Left lung (tissue), 10 donors: Measurements from ENCODE around the gene UNC5C. TPM values are rescaled to one million over a fixed set of nuclear protein-coding genes. Genes with fewer than 3 reads are reported as not detected.

ENCODE experiments used
- ATAC-seq: fragments of 200-7000 bp; cut with Tn5 transposase; one replicate; pipeline ENCODE4 v1.9.1; 2020; ENCODE audit warnings: moderate library complexity
- DNase-seq, 4 donors: peaks; one replicate each; pipeline ENCODE4 v3.0.0-alpha.2; 2013 to 2020
- H3K27ac ChIP-seq, 2 donors: fragments of 200-600 bp; sonication (generic) in 1 of 2; one replicate each; pipeline versions ENCODE4 v1.5.0 to v1.8.0; 2020 to 2021
- H3K27me3 ChIP-seq, 2 donors: fragments of 200-600 bp; sonication (generic) in 1 of 2; one replicate each; pipeline versions ENCODE4 v1.5.0 to v1.8.0; 2020 to 2021
- H3K36me3 ChIP-seq, 2 donors: fragments of 200-600 bp; sonication (generic) in 1 of 2; one replicate each; pipeline versions ENCODE4 v1.5.0 to v1.8.0; 2020 to 2021
- H3K4me1 ChIP-seq, 2 donors: fragments of 200-600 bp; one replicate each; pipeline ENCODE4 v1.8.0; 2021
- H3K4me3 ChIP-seq, 2 donors: fragments of 200-600 bp; sonication (generic) in 1 of 2; one replicate each; pipeline versions ENCODE4 v1.5.0 to v1.8.0; 2020 to 2021; ENCODE audit warnings: mild to moderate bottlenecking in 1 of 2
- H3K9me3 ChIP-seq, 2 donors: fragments of 200-600 bp; sonication (generic) in 1 of 2; one replicate each; pipeline versions ENCODE4 v1.5.0 to v1.8.0; 2020 to 2021
- intact Hi-C, 2 donors: fragments of 100-400 bp; cut with DNase I; formaldehyde crosslinking; loops; one replicate each; pipeline versions ENCODE4 v1.11.2 to v1.14.2; 2022
- polyA plus RNA-seq, 6 donors: library from polyadenylated mRNA; unstranded; fragments of 120-200 nt; gene quantifications; one replicate each; pipeline ENCODE4 v1.2.1, GENCODE V29; 2013; ENCODE audit not compliant: insufficient read length in 6 of 6
- total RNA-seq, 2 donors: library from RNA; stranded (reverse); fragmentation: NEBNext Ultra II Directional; extraction: Animal tissue kit (Norgen Biotek cat#: 25700); gene quantifications; one replicate each; pipeline ENCODE4 v1.2.1, GENCODE V29; 2021
- TF ChIP-seq, protein P1 (sequence below), 2 donors: fragments of 200-600 bp; sonication (generic) in 1 of 2; IDR thresholded peaks; one replicate each; pipeline versions ENCODE4 v1.5.0 to v1.8.0; 2021; ENCODE audit warnings: antibody characterized with exemption in 2 of 2
- donor health status: DM: no; HTN: yes; CAD: no.
- donor health status: DM: no; HTN: no; CAD: no.

The UNC5C gene
- total and polyA plus RNA-seq, 8 donors = 9.0 to 49.5 (median 40.5) TPM

GRCh38 chr4:95294321-95294720 is 254.5 kb downstream of the UNC5C start:
- intact Hi-C loops = no loop called here
- Histone ChIP-seq H3K36me3 (no peaks in the 10 kb centered on the region), H3K4me1 (no peaks in the 10 kb centered on the region), H3K27me3 (no peaks in the 10 kb centered on the region), H3K4me3 (no peak overlapping the region), H3K27ac (no peak overlapping the region), H3K9me3 (no peaks in the 10 kb centered on the region)
- DNase-seq = no peak
- ATAC-seq = no peak
- TF ChIP-seq, protein P1, sequence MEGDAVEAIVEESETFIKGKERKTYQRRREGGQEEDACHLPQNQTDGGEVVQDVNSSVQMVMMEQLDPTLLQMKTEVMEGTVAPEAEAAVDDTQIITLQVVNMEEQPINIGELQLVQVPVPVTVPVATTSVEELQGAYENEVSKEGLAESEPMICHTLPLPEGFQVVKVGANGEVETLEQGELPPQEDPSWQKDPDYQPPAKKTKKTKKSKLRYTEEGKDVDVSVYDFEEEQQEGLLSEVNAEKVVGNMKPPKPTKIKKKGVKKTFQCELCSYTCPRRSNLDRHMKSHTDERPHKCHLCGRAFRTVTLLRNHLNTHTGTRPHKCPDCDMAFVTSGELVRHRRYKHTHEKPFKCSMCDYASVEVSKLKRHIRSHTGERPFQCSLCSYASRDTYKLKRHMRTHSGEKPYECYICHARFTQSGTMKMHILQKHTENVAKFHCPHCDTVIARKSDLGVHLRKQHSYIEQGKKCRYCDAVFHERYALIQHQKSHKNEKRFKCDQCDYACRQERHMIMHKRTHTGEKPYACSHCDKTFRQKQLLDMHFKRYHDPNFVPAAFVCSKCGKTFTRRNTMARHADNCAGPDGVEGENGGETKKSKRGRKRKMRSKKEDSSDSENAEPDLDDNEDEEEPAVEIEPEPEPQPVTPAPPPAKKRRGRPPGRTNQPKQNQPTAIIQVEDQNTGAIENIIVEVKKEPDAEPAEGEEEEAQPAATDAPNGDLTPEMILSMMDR (IDR thresholded peaks at IDR 0.05) = no peak

DNA sequence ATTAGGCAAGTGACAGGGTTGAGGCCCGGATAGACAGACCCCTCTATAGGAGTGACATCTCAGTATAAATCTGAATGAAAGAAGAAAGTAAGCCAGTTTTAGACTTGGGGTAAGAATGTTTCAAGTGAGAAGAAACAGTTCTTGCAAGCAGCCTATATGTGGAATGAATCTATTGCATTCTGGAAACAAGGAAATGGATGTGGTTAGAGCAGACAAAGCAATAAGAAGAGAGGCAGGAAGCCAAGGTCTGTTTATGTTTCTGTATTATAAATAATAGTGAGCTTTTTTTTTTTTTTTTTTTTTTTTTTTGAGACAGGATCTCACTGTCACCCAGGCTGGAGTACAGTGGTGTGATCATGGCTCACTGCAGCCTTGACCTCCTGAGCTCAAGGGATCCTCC is 255.8 kb downstream of the UNC5C start:
- no peak overlapping the region for H3K4me3 ChIP-seq
- TF ChIP-seq, protein P1 (IDR thresholded peaks at IDR 0.05) = no peak
- DNase-seq = no peak
- no peak for ATAC-seq
- no peaks in the 10 kb centered on the region for H3K4me1 ChIP-seq
- H3K27ac ChIP-seq = no peak overlapping the region
- H3K27me3 ChIP-seq = no peaks in the 10 kb centered on the region
- intact Hi-C loops = no loop called here
- no peaks in the 10 kb centered on the region for H3K36me3 ChIP-seq
- peaks cover 0 to 3% of the 10 kb centered on the region in 2 donors for H3K9me3 ChIP-seq

DNA sequence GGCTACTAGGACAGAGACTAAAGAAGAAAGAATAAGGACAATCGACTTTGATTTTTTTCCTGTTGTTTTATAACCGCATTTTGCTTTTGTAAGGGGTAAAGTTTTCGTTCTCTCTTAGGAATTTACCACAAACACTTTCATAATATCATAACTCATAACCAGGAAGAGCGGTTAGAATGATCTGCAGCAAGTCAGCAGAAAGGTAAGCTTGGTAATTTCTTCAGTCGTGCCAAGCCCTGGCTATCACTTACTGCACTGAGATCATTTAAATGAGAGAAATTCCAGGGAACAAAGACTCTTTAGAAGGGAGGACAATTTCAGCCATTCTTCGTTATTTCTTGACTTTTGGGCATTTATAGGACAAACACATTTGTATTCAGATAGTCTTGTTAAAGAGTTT is 258.1 kb downstream of the UNC5C start:
- Histone ChIP-seq H3K27ac (no peak overlapping the region), H3K27me3 (no peaks in the 10 kb centered on the region), H3K36me3 (no peaks in the 10 kb centered on the region), H3K4me1 (no peaks in the 10 kb centered on the region), H3K9me3 (peaks cover 0 to 3% of the 10 kb centered on the region in 2 donors), H3K4me3 (no peak overlapping the region)
- intact Hi-C loops = no loop called here
- TF ChIP-seq, protein P1 (IDR thresholded peaks at IDR 0.05) = no peak
- ATAC-seq = no peak
- no peak for DNase-seq

DNA sequence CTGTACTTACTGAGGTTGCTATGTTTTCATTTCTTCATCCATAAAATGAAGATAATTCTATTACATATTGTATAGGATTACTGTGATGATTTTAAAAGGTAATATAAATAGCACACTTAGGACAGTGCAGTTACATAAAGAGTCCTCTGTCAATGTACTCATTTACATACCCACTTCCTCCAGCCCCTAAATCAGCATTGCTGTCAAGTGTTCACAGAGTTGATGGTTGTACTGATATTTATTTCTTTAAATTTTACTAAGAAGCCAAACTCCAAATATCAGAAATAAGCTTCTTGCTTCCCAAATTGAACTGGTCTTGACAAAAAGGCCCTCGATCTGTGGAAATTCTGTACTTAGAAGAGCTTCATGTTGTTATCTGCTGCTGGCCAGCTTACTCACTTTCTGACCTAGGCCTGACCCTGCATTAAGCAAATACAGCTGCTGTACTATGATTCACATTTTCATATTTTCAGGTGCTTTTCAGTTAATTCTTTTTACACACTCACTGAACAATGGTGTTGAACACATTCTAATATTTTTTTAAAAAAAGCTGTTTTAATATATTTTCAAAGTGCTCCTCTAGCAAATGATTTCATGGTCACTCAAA is 259.6 kb downstream of the UNC5C start:
- TF ChIP-seq, protein P1 (IDR thresholded peaks at IDR 0.05) = no peak
- Histone ChIP-seq H3K9me3 (peaks cover 0 to 3% of the 10 kb centered on the region in 2 donors), H3K4me3 (no peak overlapping the region), H3K4me1 (no peaks in the 10 kb centered on the region), H3K36me3 (no peaks in the 10 kb centered on the region), H3K27ac (no peak overlapping the region), H3K27me3 (no peaks in the 10 kb centered on the region)
- ATAC-seq (peak; percentile 79), DNase-seq (no peak)
- intact Hi-C loops = no loop called here

DNA sequence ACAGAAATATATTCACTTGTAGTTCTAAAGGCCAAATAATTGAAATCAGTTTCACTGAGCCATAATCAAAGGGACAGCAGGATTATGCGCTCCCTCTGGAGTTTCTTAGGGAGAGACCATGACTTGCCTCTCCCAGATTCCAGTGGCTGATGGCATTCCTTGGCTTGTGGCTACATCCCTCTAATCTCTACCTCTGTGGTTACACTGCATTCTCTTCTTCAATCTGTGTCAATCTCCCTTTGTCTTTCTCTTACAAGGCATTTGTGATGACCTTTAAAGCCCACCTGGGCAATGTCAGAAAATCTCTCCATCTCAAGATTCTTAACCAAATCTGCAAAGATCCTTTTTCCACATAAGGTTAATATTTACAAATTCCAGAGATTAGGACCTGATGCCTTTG is 260.2 kb downstream of the UNC5C start:
- Histone ChIP-seq H3K27me3 (no peaks in the 10 kb centered on the region), H3K4me3 (no peak overlapping the region), H3K4me1 (no peaks in the 10 kb centered on the region), H3K36me3 (no peaks in the 10 kb centered on the region), H3K9me3 (peaks cover 0 to 3% of the 10 kb centered on the region in 2 donors), H3K27ac (no peak overlapping the region)
- TF ChIP-seq, protein P1 (IDR thresholded peaks at IDR 0.05) = no peak
- DNase-seq (no peak), ATAC-seq (no peak)
- intact Hi-C loops = no loop called here
